ENCODE results near the gene SF3B1.

DNA sequence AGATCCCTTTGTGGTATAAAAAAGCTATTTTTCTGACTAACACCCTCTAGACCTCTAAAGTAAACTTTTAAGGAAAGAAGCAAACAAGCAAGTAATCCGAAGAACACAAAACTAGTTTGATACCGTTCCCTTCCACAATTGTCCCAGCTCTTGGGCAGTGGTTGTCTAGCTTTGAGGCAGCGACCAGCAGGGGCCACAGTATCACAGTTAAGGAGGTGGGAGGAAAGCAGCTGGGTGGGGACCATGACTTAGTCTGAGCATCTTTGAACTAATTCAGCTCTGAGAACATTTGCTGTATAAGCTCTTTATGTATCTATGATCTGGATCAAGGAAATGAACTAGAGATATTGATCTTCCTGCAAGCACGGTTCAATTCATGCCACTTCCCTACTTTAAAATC, 51.0 kb downstream of the SF3B1 start:
- TF ChIP-seq, protein P1, sequence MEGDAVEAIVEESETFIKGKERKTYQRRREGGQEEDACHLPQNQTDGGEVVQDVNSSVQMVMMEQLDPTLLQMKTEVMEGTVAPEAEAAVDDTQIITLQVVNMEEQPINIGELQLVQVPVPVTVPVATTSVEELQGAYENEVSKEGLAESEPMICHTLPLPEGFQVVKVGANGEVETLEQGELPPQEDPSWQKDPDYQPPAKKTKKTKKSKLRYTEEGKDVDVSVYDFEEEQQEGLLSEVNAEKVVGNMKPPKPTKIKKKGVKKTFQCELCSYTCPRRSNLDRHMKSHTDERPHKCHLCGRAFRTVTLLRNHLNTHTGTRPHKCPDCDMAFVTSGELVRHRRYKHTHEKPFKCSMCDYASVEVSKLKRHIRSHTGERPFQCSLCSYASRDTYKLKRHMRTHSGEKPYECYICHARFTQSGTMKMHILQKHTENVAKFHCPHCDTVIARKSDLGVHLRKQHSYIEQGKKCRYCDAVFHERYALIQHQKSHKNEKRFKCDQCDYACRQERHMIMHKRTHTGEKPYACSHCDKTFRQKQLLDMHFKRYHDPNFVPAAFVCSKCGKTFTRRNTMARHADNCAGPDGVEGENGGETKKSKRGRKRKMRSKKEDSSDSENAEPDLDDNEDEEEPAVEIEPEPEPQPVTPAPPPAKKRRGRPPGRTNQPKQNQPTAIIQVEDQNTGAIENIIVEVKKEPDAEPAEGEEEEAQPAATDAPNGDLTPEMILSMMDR (IDR thresholded peaks at IDR 0.05; ENCODE audit: borderline replicate concordance, extremely low read depth, low read length, poor library complexity, severe bottlenecking): peak; percentile 12
- no peak for TF ChIP-seq EZH2 (IDR thresholded peaks at IDR 0.05; ENCODE audit: borderline replicate concordance, low read depth, low read length, severe bottlenecking)
